Kidney (tissue), 14 donors: ENCODE data around the gene NUP98. TPM values are rescaled to one million over a fixed set of nuclear protein-coding genes. Genes with fewer than 3 reads are reported as not detected.

Experiments used
- DNase-seq, 5 donors: peaks; one replicate each; pipeline ENCODE4 v3.0.0-alpha.2; 2013 to 2020
- FAIRE-seq: peaks from 2 replicates; lab custom pipeline; 2012; peaks lifted over from hg19 to GRCh38; lab: Jason Lieb, UNC
- H3K27ac ChIP-seq, 2 donors: one replicate each; pipeline ENCODE4 v1.7.0; 2013; ENCODE audit warnings: low read depth in 2 of 2, low read length in 2 of 2, inconsistent platforms in 1 of 2
- H3K27me3 ChIP-seq: one replicate; pipeline ENCODE4 v1.7.1; 2013; ENCODE audit warnings: low read length, inconsistent platforms; ENCODE audit not compliant: control insufficient read depth, insufficient read depth
- H3K36me3 ChIP-seq, 3 donors: one replicate each; pipeline versions ENCODE4 v1.7.0 to v1.7.1; 2013; ENCODE audit warnings: low read length in 3 of 3, control low read depth in 1 of 3, inconsistent platforms in 1 of 3; ENCODE audit not compliant: insufficient read depth in 3 of 3, control insufficient read depth in 2 of 3
- H3K4me1 ChIP-seq, 3 donors: one replicate each; pipeline versions ENCODE4 v1.7.0 to v1.7.1; 2013; ENCODE audit warnings: low read length in 3 of 3, inconsistent platforms in 1 of 3, low read depth in 1 of 3; ENCODE audit not compliant: control insufficient read depth in 2 of 3, insufficient read depth in 2 of 3
- H3K4me3 ChIP-seq, 3 donors: one replicate each; pipeline versions ENCODE4 v1.7.0 to v1.8.1; 2013; ENCODE audit warnings: low read length in 3 of 3, control low read depth in 1 of 3, inconsistent platforms in 1 of 3
- H3K9ac ChIP-seq, 3 donors: one replicate each; pipeline versions ENCODE4 v1.7.0 to v1.7.1; 2013; ENCODE audit warnings: low read length in 3 of 3, control low read depth in 1 of 3, inconsistent platforms in 1 of 3
- H3K9me3 ChIP-seq, 3 donors: one replicate each; pipeline versions ENCODE4 v1.7.0 to v1.7.1; 2013; ENCODE audit warnings: low read length in 3 of 3, control low read depth in 1 of 3, inconsistent platforms in 1 of 3; ENCODE audit not compliant: control insufficient read depth in 2 of 3, insufficient read depth in 1 of 3
- CTCF ChIP-seq: IDR thresholded peaks from 3 replicates; pipeline ENCODE4 v1.5.1; 2012; ENCODE audit warnings: mild to moderate bottlenecking, moderate library complexity, borderline replicate concordance; ENCODE audit not compliant: insufficient read depth; ENCODE audit errors: extremely low read depth
- intact Hi-C: fragments of 100-400 bp; cut with DNase I; formaldehyde crosslinking; loops from one replicate; pipeline ENCODE4 v1.11.1; 2022
- polyA plus RNA-seq: library from polyadenylated mRNA; stranded (reverse); fragments of 350-450 nt; fragmentation: Illumina TruSeq; extraction: RNeasy Lipid Tissue Mini Kit (QIAGEN cat#74804); gene quantifications from one replicate; pipeline ENCODE4 v1.2.3, GENCODE V29; 2014; ENCODE audit warnings: low read depth, low replicate concordance; ENCODE audit not compliant: insufficient read depth
- total RNA-seq: library from RNA; stranded (reverse); fragmentation: NEBNext Ultra II Directional; extraction: Animal tissue kit (Norgen Biotek cat#: 25700); gene quantifications from one replicate; pipeline ENCODE4 v1.2.1, GENCODE V29; 2021
- donor health status: control.
- donor health status: control.
- donor health status: control.
- donor health status: control.
- donor health status: control.
- donor health status: DM: yes; HTN: yes; CAD: no.
- donor health status: Normal renal cell carcinoma (clear cell type).

NUP98 gene
- total and polyA plus RNA-seq, 2 donors from 2014 or later: 23.8 to 67.6 TPM

GRCh38 chr11:3635641-3636375 lies 161.5 kb downstream of the NUP98 start:
- no peaks in the 10 kb centered on the region for H3K27me3 ChIP-seq
- DNase-seq (no peak), FAIRE-seq (no peak)
- no peaks in the 10 kb centered on the region for H3K9me3 ChIP-seq
- H3K4me1 ChIP-seq: no peaks in the 10 kb centered on the region
- H3K9ac ChIP-seq: no peak overlapping the region
- TF ChIP-seq CTCF: no peak
- H3K36me3 ChIP-seq: no peaks in the 10 kb centered on the region
- no peak overlapping the region for H3K4me3 ChIP-seq
- H3K27ac ChIP-seq: no peak overlapping the region
- intact Hi-C loops: no loop called here

GRCh38 chr11:3632070-3632660 lies 165.2 kb downstream of the NUP98 start:
- Histone ChIP-seq H3K36me3 (no peaks in the 10 kb centered on the region), H3K27ac (no peak overlapping the region), H3K9ac (no peak overlapping the region), H3K4me1 (peaks cover 0 to under 1% (median 0%) of the 10 kb centered on the region in 3 donors), H3K9me3 (no peaks in the 10 kb centered on the region), H3K27me3 (no peaks in the 10 kb centered on the region), H3K4me3 (no peak overlapping the region)
- FAIRE-seq (no peak), DNase-seq (no peak)
- no peak for TF ChIP-seq CTCF
- intact Hi-C loops: no loop called here

- no peaks in the 10 kb centered on the region for H3K27me3 ChIP-seq
- no peak overlapping the region for H3K4me3 ChIP-seq
- no peak for FAIRE-seq
Observed at GRCh38 chr11:3631331-3631730, 166.0 kb downstream of the NUP98 start.

More at GRCh38 chr11:3631331-3631730, 166.0 kb downstream of the NUP98 start:
- Histone ChIP-seq H3K4me1 (peaks cover 0 to 2% (median 0%) of the 10 kb centered on the region in 3 donors), H3K27ac (no peak overlapping the region), H3K9me3 (no peaks in the 10 kb centered on the region), H3K9ac (no peak overlapping the region), H3K36me3 (no peaks in the 10 kb centered on the region)
- intact Hi-C loops: no loop called here
- TF ChIP-seq CTCF: no peak
- no peak for DNase-seq
